GM23248 (cell line): ENCODE measurements around the gene HK1.

Source experiments
- EZH2 ChIP-seq: fragments of 200-600 bp; sonication (generic); IDR thresholded peaks from 2 replicates; pipeline ENCODE4 v1.6.1; 2018; ENCODE audit warnings: antibody characterized with exemption, mild to moderate bottlenecking; ENCODE audit not compliant: insufficient read depth, poor library complexity, severe bottlenecking
- EZH2phosphoT487 ChIP-seq: fragments of 200-600 bp; sonication (generic); IDR thresholded peaks from 2 replicates; pipeline ENCODE4 v1.6.1; 2018; ENCODE audit warnings: antibody characterized with exemption, moderate library complexity, mild to moderate bottlenecking, low read depth; ENCODE audit not compliant: insufficient read depth

DNA sequence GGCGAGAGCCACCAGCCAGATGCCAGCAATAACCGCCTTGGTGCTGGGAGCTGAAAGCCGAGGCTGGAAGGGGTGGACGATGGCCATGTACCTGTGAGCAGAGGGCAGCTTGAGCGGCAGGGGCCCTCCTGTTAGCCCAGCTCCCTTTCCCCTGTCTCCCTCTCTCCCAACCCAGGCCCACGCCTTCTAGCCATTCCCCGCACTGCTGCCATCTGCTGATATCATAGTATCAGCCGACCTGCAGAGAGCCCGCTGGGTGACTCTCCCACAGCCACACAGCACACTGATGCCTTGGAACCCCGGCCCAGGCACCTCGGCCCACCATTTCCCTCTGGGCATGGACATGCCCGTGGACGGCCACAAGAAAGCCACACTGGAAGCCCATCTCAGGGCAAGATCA, 136.8 kb downstream of the HK1 start:
- TF ChIP-seq EZH2 (no peak), EZH2phosphoT487 (no peak)
